ENCODE measurements around the gene ARG2.

DNA sequence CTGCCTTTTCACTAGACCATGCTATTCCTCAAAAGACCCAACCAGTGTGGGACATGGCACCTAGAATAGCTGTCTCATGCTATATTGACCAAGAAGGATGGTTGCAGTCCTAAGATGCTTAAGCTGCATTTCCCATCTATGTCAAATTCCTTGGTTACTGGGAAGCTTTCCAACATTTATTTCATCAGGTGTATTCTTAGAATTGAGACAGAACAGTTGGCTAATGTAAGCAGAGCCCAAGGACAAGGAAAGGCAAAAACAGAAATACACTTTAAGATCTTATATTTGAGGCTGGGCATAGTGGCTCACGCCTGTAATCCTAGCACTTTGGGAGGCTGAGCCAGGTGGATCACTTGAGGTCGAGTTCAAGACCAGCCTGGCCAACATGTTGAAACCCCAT is 24.7 kb downstream of the ARG2 start:
- TF ChIP-seq, protein P1, sequence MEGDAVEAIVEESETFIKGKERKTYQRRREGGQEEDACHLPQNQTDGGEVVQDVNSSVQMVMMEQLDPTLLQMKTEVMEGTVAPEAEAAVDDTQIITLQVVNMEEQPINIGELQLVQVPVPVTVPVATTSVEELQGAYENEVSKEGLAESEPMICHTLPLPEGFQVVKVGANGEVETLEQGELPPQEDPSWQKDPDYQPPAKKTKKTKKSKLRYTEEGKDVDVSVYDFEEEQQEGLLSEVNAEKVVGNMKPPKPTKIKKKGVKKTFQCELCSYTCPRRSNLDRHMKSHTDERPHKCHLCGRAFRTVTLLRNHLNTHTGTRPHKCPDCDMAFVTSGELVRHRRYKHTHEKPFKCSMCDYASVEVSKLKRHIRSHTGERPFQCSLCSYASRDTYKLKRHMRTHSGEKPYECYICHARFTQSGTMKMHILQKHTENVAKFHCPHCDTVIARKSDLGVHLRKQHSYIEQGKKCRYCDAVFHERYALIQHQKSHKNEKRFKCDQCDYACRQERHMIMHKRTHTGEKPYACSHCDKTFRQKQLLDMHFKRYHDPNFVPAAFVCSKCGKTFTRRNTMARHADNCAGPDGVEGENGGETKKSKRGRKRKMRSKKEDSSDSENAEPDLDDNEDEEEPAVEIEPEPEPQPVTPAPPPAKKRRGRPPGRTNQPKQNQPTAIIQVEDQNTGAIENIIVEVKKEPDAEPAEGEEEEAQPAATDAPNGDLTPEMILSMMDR (IDR thresholded peaks at IDR 0.05) = no peak
- no peak for TF ChIP-seq POLR2A (IDR thresholded peaks at IDR 0.05)
